Stimulated activated CD4-positive, alpha-beta T cell treated with anti-CD3 and anti-CD28 coated beads, Interleukin-12 subunit alpha, Interleukin-12 subunit beta, amount 100 ng/mL, for 4 hours (primary cell): ENCODE data around the gene JPH2.

ENCODE experiments used
- DNase-seq: peaks from one replicate; pipeline ENCODE4 v3.0.0-alpha.2; 2020

JPH2 gene

GRCh38 chr20:44073011-44073674 is 113.8 kb downstream of the JPH2 start:
- DNase-seq = no peak

DNA sequence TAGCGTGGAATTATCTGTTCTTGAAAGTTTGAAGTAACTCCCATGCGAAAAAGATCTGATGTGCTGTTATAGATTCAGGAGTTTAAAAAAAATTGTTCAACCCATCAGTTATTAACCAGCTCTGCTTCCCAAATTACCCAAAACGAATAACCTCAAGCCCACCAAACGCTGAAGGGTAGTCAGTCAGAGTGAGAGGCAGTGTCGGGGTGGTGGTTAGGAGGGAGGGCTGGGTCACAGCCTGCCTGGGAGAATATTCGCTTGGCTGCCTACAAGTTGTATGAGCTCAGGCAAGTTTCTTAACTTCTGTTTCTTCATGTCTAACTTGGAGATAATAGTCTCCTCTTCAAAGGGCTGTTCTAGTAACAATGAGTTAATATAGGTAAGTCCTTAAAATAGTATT is 114.6 kb downstream of the JPH2 start:
- DNase-seq = no peak

GRCh38 chr20:44071526-44072111 is 115.4 kb downstream of the JPH2 start:
- no peak for DNase-seq

- DNase-seq = no peak
Measured at GRCh38 chr20:44071057-44071456, 115.9 kb downstream of the JPH2 start.

- no peak for DNase-seq
Measured at GRCh38 chr20:44070139-44070900, 116.7 kb downstream of the JPH2 start.

- DNase-seq = peak; percentile 27
Measured at GRCh38 chr20:44069203-44070011, 117.6 kb downstream of the JPH2 start.

- DNase-seq = no peak
Measured at GRCh38 chr20:44068316-44069201, 118.4 kb downstream of the JPH2 start.

DNA sequence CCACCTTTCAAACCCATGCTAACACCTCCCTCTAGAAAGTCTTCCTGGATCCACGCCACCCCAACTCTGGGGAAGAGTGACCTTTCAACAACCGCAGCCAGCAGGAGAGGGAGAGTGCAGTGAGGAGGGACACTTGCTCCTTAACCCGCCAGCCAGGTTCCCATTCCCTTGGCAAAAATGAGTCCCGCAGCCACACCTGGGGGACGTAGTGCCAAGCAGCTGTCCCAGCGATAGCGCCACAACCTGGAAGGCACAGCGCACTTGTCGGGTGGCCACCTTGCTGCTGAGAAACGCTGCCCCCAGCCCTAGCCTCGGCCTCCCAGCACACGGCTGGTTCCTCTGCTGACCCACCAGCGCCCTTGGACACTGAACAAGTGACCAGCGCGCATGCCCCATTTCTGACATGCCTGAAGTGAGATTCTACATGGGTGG is 119.3 kb downstream of the JPH2 start:
- no peak for DNase-seq

GRCh38 chr20:44066645-44067606 is 120.1 kb downstream of the JPH2 start:
- no peak for DNase-seq

- DNase-seq = no peak
Measured at GRCh38 chr20:44065401-44066340, 121.3 kb downstream of the JPH2 start.

- DNase-seq = no peak
Measured at GRCh38 chr20:44064501-44065400, 122.2 kb downstream of the JPH2 start.
